Activated CD4-positive, alpha-beta memory T cell treated with anti-CD3 and anti-CD28 coated beads for 36 hours (primary cell): ENCODE results near the gene CCM2. TPM values are rescaled to one million over a fixed set of nuclear protein-coding genes. Genes with fewer than 3 reads are reported as not detected.

Experiments used
- CTCF ChIA-PET: fragments of 350-600 bp; sonication (Branson Sonifier 250); formaldehyde crosslinking; loops from one replicate; lab custom pipeline; 2021; ENCODE audit warnings: antibody characterized with exemption, inconsistent platforms; lab: Charles Lee
- POLR2A ChIA-PET: fragments of 350-600 bp; sonication (Branson Sonifier 250); formaldehyde crosslinking; loops from one replicate; lab custom pipeline; 2021; ENCODE audit warnings: antibody characterized with exemption; lab: Charles Lee
- DNase-seq: peaks from one replicate; pipeline ENCODE4 v3.0.0-alpha.2; 2020
- H3K27ac Mint-ChIP-seq: one replicate; pipeline ENCODE4 v1.8.0; 2021; ENCODE audit warnings: mixed read lengths
- H3K27me3 Mint-ChIP-seq: one replicate; pipeline ENCODE4 v1.8.0; 2021; ENCODE audit warnings: mixed read lengths
- H3K36me3 Mint-ChIP-seq: one replicate; pipeline ENCODE4 v1.8.0; 2021; ENCODE audit warnings: mixed read lengths
- H3K4me1 Mint-ChIP-seq: one replicate; pipeline ENCODE4 v1.8.0; 2021; ENCODE audit warnings: low read depth, mixed read lengths
- H3K4me3 Mint-ChIP-seq: one replicate; pipeline ENCODE4 v1.8.0; 2021; ENCODE audit warnings: mild to moderate bottlenecking, mixed read lengths
- H3K9me3 Mint-ChIP-seq: one replicate; pipeline ENCODE4 v1.8.0; 2021; ENCODE audit warnings: mixed read lengths
- intact Hi-C: fragments of 100-400 bp; cut with micrococcal nuclease; formaldehyde crosslinking; loops from one replicate; pipeline ENCODE4 v1.15.1; 2023
- total RNA-seq, 2 experiments: library from RNA; stranded (reverse); gene quantifications; one replicate each; pipeline ENCODE4 v1.2.3, GENCODE V29; 2021

Gene CCM2
- total RNA-seq, 2 experiments from 2014 or later: 85.2 to 89.6 TPM

DNA sequence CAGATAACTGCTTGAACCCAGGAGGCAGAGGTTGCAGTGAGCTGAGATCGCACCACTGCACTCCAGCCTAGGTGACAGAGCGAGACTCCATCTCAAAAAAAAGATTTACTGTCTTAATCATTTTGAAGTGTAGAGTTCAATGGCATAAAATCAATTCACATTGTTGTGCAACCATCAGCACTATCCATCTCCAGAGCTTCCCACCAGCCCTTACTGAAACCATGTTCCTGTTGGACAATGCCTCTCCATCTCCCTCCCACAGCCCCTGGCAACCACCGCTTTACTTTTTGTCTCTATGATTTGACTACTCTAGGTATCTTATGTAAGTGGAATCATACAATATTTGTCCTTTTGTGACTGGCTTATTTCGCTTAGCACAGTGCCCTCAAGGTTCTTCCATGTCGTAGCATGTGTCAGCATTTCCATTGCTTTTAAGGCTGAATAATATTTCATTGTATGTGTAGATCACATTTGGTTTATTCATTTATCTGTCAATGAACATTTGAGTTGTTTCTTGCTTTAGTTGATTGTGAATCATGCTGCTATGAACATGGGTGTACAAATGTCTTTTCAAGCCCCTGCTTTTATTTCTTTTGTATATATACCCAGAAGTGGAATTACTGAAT is 55.7 kb downstream of the CCM2 start:
- intact Hi-C loops: no loop called here
- no peaks in the 10 kb centered on the region for H3K9me3 Mint-ChIP-seq
- peaks cover 50% of the 10 kb centered on the region for H3K4me1 Mint-ChIP-seq
- no peak for DNase-seq
- no peak overlapping the region for H3K4me3 Mint-ChIP-seq
- peak overlapping the region; percentile 28 for H3K27ac Mint-ChIP-seq
- H3K27me3 Mint-ChIP-seq: no peaks in the 10 kb centered on the region
- CTCF ChIA-PET: no interaction called here
- POLR2A ChIA-PET: interaction anchor here (0.6 kb wide), 1 partner anchor 483 kb away, joined by 3 read pairs; no protein-coding TSS in a partner anchor
- peaks cover 19% of the 10 kb centered on the region for H3K36me3 Mint-ChIP-seq

DNA sequence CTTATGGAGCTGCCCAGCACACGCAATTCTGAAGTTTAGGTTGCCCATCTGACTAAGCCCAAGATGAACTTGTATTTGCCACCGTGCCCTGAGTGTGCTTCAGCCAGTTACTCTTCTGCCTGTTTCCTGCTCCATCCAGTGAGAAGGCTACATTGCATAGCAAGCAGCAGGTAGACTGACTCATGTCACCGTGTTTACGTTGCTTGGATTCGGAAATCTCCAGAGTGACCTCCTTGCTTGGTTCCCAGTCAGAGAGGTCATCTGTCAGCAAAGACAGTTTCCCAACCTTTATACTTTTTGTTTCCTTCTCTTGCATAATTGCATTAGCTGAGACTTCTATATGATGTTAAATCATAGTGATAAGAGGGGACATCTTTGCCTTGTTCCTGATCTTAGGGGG is 57.9 kb downstream of the CCM2 start:
- no peak overlapping the region for H3K4me3 Mint-ChIP-seq
- peaks cover 60% of the 10 kb centered on the region for H3K4me1 Mint-ChIP-seq
- intact Hi-C loops: no loop called here
- H3K9me3 Mint-ChIP-seq: no peaks in the 10 kb centered on the region
- no peak overlapping the region for H3K27ac Mint-ChIP-seq
- ChIA-PET POLR2A (interaction anchor here (0.7 kb wide), 1 partner anchor 57 kb away, joined by 4 read pairs; no protein-coding TSS in a partner anchor), CTCF (interaction anchor here (0.7 kb wide), 2 partner anchors 114 to 126 kb away, joined by 3 to 4 read pairs; no protein-coding TSS in a partner anchor)
- peaks cover 29% of the 10 kb centered on the region for H3K36me3 Mint-ChIP-seq
- no peaks in the 10 kb centered on the region for H3K27me3 Mint-ChIP-seq
- DNase-seq: no peak

DNA sequence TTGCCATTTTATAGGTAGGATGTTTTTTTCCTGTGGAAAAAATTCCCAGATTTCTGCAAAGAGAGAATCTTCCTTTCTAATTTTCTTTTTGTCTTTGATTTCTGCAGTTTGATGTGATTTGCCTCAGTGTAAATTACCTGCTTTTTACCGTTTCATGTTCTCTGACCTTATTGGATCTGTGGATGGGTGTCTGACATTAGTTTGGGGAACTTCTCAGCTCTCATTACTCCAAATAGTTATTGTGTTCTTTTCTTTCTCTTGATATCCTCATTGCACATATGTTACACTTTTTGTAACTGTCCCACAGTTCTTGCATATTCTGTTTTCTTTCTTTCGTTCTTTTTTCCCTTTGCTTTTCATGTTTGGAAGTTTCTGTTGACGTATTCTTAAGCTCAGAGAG is 60.3 kb downstream of the CCM2 start:
- H3K4me1 Mint-ChIP-seq: peaks cover 47% of the 10 kb centered on the region
- intact Hi-C loops: no loop called here

DNA sequence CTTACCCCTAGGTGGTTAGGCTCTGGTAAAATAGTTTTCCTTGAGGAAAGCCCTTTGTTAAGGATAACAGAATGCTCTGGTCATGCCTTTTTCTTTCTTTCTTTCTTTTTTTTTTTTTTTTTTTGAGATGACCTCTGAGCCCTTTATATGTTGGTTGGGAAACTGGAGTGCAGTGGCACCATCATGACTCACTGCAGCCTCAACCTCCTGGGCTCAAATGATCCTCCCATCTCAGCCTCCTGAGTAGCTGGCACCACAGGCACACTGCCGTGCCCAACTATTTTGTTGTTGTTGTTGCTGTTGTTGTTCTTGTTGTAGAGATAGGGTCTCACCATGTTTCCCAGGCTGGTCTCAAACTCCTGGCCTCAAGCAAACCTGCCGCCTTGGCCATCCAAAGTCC is 61.4 kb downstream of the CCM2 start:
- no peaks in the 10 kb centered on the region for H3K27me3 Mint-ChIP-seq
- intact Hi-C loops: no loop called here
- POLR2A ChIA-PET: interaction anchor here (1.2 to 1.3 kb wide), 2 partner anchors 12 to 49 kb away, joined by 3 to 4 read pairs; no protein-coding TSS in a partner anchor
- peaks cover 39% of the 10 kb centered on the region for H3K4me1 Mint-ChIP-seq
- no peak for DNase-seq
- CTCF ChIA-PET: no interaction called here
- no peak overlapping the region for H3K4me3 Mint-ChIP-seq
- H3K36me3 Mint-ChIP-seq: peaks cover 40% of the 10 kb centered on the region
- H3K27ac Mint-ChIP-seq: peak overlapping the region; percentile 70
- no peaks in the 10 kb centered on the region for H3K9me3 Mint-ChIP-seq

More for the DNA sequence above, 60.3 kb downstream of the CCM2 start:
- Mint-ChIP-seq H3K9me3 (no peaks in the 10 kb centered on the region), H3K4me3 (no peak overlapping the region), H3K27ac (peak overlapping the region; percentile 26), H3K36me3 (peaks cover 38% of the 10 kb centered on the region), H3K27me3 (no peaks in the 10 kb centered on the region)
- no peak for DNase-seq
- ChIA-PET POLR2A (interaction anchor here (1.3 kb wide), 1 partner anchor 11 kb away, joined by 4 read pairs; no protein-coding TSS in a partner anchor), CTCF (no interaction called here)

DNA sequence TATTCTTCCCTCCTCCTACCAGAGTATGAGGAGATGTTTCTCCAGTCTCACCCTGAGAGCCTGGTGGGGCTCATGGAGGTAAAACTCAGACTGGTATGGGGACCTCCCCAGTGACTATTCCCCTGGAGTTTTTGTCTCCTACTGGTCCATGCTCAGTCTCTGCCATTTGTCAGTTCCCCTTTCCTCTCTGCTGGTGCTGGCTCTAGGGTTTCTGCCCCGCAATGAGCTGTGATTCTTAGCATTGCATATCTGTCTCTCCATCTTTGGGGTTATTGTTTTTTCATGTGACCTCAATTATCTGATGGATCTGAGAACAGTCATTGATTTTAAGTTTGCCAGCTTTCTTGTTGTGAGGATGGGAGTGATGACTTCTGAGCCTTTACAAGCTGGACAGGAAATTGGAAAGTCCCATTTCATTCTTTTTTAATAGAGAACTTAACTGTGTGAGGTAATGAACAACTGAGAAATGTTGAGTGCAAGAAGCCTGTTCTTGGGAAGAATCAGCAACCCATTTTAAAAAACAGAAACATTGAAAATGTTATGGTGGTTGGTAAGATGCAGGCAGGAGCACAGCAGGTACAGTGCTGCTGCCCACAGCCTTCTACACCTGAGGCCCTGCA is 61.9 kb downstream of the CCM2 start:
- DNase-seq: no peak
- Mint-ChIP-seq H3K4me3 (no peak overlapping the region), H3K27me3 (no peaks in the 10 kb centered on the region), H3K27ac (peak overlapping the region; percentile 70), H3K9me3 (no peaks in the 10 kb centered on the region), H3K36me3 (peaks cover 40% of the 10 kb centered on the region), H3K4me1 (peaks cover 39% of the 10 kb centered on the region)
- POLR2A ChIA-PET: interaction anchor here (1.2 kb wide), 1 partner anchor 49 kb away, joined by 3 read pairs; no protein-coding TSS in a partner anchor
- intact Hi-C loops: no loop called here
- CTCF ChIA-PET: no interaction called here

DNA sequence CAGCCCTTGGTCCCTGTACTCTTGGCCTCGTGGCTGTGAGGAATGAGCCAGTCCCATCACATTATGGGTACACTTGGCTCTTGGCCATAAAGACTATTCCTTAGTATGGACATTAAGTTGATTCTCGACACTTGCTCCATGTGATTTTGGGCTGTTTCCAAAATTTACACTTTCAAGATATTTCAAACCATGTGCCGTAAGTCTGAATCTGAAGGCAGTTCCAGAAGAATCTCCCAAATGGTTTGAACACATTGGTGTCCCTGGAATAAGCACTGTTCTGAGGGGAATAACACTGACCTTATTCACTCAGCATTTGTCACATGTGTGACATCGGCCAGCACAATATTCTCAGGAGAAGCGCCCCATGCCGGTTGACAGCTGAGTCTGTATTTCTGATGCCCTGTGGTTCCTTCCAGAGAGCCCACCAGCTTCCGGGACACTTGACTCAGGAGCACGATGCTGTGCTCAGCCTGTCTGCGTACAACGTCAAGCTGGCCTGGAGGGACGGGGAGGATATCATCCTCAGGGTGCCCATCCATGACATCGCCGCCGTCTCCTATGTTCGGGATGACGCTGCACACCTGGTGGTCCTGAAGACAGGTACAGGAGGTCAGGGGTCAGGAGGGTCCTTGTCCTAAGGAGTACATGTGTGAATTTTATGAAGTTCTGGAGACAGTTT is 64.2 kb downstream of the CCM2 start:
- POLR2A ChIA-PET: interaction anchor here (0.6 kb wide), 1 partner anchor 252 kb away, joined by 3 read pairs; no protein-coding TSS in a partner anchor
- Mint-ChIP-seq H3K9me3 (no peaks in the 10 kb centered on the region), H3K27ac (peak overlapping the region; percentile 58), H3K4me3 (no peak overlapping the region), H3K27me3 (no peaks in the 10 kb centered on the region), H3K36me3 (peaks cover 46% of the 10 kb centered on the region), H3K4me1 (peaks cover 25% of the 10 kb centered on the region)
- CTCF ChIA-PET: interaction anchor here (1.1 kb wide), 1 partner anchor 72 kb away, joined by 3 read pairs; no protein-coding TSS in a partner anchor
- intact Hi-C loops: no loop called here
- DNase-seq: no peak

DNA sequence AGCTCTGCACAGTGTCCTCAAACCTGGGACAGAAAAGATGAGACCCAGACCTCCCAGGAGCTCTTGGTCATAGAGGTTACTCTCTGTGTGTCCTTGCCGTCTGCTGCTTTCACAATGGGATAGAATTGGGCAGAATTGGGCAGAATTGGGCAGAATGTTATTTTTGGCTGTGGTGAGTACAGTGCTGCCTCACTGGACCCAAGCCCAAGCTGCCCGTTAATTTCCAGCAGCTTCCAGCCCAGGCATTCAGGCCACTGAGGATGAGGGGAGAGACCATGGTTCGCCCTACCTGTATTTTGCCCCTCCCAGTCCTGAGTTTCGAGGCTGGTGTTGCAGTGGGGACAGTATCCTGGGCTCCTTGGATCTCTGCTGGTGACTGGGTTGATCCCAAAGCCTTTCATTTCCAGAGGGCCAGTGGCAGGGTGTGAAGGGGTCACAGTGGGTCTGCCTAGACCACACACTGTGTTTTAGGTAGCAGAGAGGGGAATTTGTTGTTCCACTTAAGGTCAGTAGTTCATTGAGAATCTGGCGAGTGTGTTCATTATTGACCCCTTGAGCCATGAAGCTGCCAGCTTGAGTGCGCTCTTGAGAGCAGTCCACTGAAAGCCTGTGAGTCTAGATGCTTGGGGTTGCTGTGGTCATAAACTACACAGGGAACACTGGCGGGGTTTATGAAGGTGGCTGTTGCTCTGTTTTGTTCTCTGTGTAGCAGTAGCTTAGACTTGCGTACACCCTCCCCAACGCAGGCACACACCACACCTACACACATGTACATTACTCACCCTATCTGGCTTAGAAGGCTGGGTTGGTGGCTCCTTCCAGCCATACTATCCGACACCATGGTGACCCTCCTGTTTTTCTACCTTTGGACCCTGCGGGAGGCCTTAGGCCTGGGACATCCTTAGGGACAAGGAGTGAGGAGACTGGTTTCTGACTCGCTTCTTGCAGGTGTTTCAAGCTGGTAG is 65.3 kb downstream of the CCM2 start:
- H3K4me1 Mint-ChIP-seq: peaks cover 18% of the 10 kb centered on the region
- DNase-seq: no peak
- no peak overlapping the region for H3K27ac Mint-ChIP-seq
- intact Hi-C loops: no loop called here
- peaks cover 49% of the 10 kb centered on the region for H3K36me3 Mint-ChIP-seq
- no peaks in the 10 kb centered on the region for H3K9me3 Mint-ChIP-seq
- ChIA-PET CTCF (no interaction called here), POLR2A (no interaction called here)
- no peak overlapping the region for H3K4me3 Mint-ChIP-seq
- H3K27me3 Mint-ChIP-seq: no peaks in the 10 kb centered on the region

DNA sequence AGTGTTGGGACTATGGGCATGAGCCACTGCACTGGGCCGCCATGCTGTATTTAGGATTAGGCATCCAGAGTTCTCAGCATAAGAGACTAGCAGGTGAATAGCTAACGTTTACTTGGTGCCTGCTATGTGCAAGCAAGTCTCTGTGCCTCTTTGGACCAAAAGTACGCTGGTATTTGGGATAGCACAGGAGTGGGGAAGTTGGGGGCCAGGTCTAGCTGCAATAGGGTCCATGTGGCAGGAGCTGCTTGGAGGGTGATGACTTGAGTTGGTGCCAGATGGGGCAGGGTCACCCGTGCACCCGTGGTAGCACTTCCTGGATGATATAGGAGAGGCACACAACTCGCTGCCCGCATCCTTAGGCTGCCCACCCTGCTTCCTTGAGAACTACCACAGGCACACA is 66.4 kb downstream of the CCM2 start:
- Mint-ChIP-seq H3K27ac (no peak overlapping the region), H3K36me3 (peaks cover 48% of the 10 kb centered on the region), H3K9me3 (no peaks in the 10 kb centered on the region), H3K27me3 (no peaks in the 10 kb centered on the region), H3K4me3 (no peak overlapping the region), H3K4me1 (peaks cover 9% of the 10 kb centered on the region)
- CTCF ChIA-PET: no interaction called here
- POLR2A ChIA-PET: no interaction called here
- intact Hi-C loops: no loop called here
- DNase-seq: no peak

DNA sequence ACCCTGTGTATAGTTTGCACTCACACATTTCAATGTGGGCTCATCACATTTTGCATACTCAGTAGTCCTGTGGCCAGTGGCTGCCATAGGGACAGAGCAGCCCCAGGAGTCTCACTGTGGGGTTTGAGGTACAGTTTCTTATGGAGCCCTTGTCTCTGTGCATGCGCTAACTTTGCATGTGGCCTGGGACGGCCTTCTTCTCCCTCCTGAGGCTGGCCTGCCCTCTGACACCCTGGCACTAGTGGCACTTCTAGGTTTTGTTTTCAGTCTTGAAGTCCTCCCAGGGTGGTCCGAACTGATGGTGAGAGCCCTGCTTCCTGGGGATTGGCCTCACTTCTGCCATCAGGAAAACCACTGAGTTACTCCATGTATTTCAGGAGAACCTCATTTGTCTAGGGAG is 67.6 kb downstream of the CCM2 start:
- Mint-ChIP-seq H3K27ac (no peak overlapping the region), H3K9me3 (no peaks in the 10 kb centered on the region), H3K27me3 (no peaks in the 10 kb centered on the region), H3K4me3 (no peak overlapping the region), H3K4me1 (peaks cover 2% of the 10 kb centered on the region), H3K36me3 (peaks cover 43% of the 10 kb centered on the region)
- intact Hi-C loops: no loop called here
- POLR2A ChIA-PET: no interaction called here
- DNase-seq: no peak
- CTCF ChIA-PET: interaction anchor here (0.6 to 2.1 kb wide), 2 partner anchors 68 to 94 kb away, joined by 3 to 7 read pairs; no protein-coding TSS in a partner anchor

DNA sequence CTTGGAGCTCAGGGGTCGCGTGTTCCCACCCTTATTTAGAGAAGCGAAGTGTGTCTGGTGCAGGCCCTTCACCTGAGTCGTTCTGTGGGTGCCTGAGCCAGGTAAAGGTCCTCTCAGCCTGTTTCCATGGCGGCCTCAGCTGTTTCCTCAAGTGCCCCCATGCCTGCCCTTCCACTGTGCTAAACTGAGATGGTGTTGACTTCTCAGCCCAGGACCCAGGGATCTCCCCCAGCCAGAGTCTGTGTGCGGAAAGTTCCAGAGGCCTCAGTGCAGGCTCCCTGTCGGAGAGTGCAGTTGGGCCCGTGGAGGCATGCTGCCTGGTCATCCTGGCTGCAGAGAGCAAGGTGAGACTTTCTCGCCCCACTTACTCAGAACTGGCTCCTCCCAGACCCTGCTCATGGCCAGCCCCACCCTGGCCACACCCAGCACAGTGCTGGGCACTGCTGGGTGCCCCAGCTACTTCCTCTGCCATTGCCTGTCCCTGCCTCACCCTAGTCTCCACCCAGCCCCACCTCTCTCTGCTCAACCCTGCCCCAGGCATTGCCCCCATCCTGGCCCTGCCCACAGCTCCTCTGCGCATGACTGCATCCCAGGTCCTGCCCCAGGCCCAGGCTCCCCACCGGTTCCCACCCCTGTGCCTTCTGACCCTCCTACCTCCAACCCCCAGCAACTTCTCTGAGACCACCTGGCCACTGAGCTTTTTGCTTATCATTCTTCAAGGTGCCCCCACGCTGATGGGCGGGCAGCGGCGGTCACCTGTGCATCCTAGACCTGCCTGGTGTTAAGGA is 68.4 kb downstream of the CCM2 start:
- H3K9me3 Mint-ChIP-seq: no peaks in the 10 kb centered on the region
- H3K36me3 Mint-ChIP-seq: peaks cover 48% of the 10 kb centered on the region
- DNase-seq: no peak
- intact Hi-C loops: no loop called here
- H3K4me3 Mint-ChIP-seq: no peak overlapping the region
- ChIA-PET POLR2A (no interaction called here), CTCF (interaction anchor here (2.1 kb wide), 1 partner anchor 68 kb away, joined by 7 read pairs; no protein-coding TSS in a partner anchor)
- peaks cover 7% of the 10 kb centered on the region for H3K4me1 Mint-ChIP-seq
- no peaks in the 10 kb centered on the region for H3K27me3 Mint-ChIP-seq
- peak overlapping the region; percentile 28 for H3K27ac Mint-ChIP-seq
